Breast epithelium (tissue), 4 donors: ENCODE measurements around the gene CDH13. TPM values are rescaled to one million over a fixed set of nuclear protein-coding genes. Genes with fewer than 3 reads are reported as not detected.

Experiments used
- DNase-seq, 2 donors: peaks; one replicate each; pipeline ENCODE4 v3.0.0-alpha.2; 2019; ENCODE audit warnings: low spot score in 2 of 2
- H3K27ac ChIP-seq, 2 donors: fragments of 200-600 bp; sonication (generic) in 1 of 2; one replicate each; pipeline ENCODE4 v1.5.1; 2016 to 2019; ENCODE audit warnings: mild to moderate bottlenecking in 1 of 2
- H3K27me3 ChIP-seq, 2 donors: fragments of 200-600 bp; sonication (generic) in 1 of 2; one replicate each; pipeline versions ENCODE4 v1.5.1 to v1.6.0; 2017 to 2019; ENCODE audit warnings: control low read depth in 1 of 2, mild to moderate bottlenecking in 1 of 2
- H3K36me3 ChIP-seq: fragments of 200-600 bp; one replicate; pipeline ENCODE4 v1.5.1; 2019
- H3K4me1 ChIP-seq, 2 donors: fragments of 200-600 bp; sonication (generic); one replicate each; pipeline ENCODE4 v1.5.1; 2016 to 2019; ENCODE audit warnings: control low read depth in 1 of 2
- H3K4me3 ChIP-seq, 3 donors: fragments of 200-600 bp; sonication (generic); 1 replicate in 2 of 3; 2 replicates in 1 of 3; pipeline ENCODE4 v1.5.1; 2016 to 2019; ENCODE audit warnings: mild to moderate bottlenecking in 3 of 3, moderate library complexity in 2 of 3
- H3K9me3 ChIP-seq, 2 donors: fragments of 200-600 bp; sonication (generic) in 1 of 2; one replicate each; pipeline ENCODE4 v1.5.1; 2016 to 2019; ENCODE audit warnings: control low read depth in 1 of 2
- POLR2A ChIP-seq: fragments of 450-650 bp; IDR thresholded peaks from one replicate; pipeline ENCODE4 v1.6.1; 2016; ENCODE audit warnings: antibody characterized with exemption, mild to moderate bottlenecking, moderate library complexity
- POLR2AphosphoS5 ChIP-seq, 3 donors: sonication (generic); formaldehyde crosslinking; IDR thresholded peaks; one replicate each; pipeline ENCODE4 v1.6.1; 2017; ENCODE audit warnings: antibody characterized with exemption in 3 of 3
- intact Hi-C: fragments of 100-400 bp; cut with DNase I; formaldehyde crosslinking; loops from one replicate; pipeline ENCODE4 v1.15.1; 2023; ENCODE audit warnings: low total_unique reads
- total RNA-seq, 3 donors: library from RNA; depleted of rRNA; stranded (reverse); fragments of >200 nt; gene quantifications; one replicate each; pipeline ENCODE4 v1.1.0, GENCODE V29; 2016
- TF ChIP-seq, protein P1 (sequence below), 3 donors: fragments of 450-650 bp; IDR thresholded peaks; one replicate each; pipeline ENCODE4 v1.5.1; 2016 to 2017; ENCODE audit warnings: antibody characterized with exemption in 3 of 3, mild to moderate bottlenecking in 3 of 3, moderate library complexity in 3 of 3

CDH13 gene
- total RNA-seq, 3 donors from 2014 or later: 6.0 to 13.1 (median 11.5) TPM

DNA sequence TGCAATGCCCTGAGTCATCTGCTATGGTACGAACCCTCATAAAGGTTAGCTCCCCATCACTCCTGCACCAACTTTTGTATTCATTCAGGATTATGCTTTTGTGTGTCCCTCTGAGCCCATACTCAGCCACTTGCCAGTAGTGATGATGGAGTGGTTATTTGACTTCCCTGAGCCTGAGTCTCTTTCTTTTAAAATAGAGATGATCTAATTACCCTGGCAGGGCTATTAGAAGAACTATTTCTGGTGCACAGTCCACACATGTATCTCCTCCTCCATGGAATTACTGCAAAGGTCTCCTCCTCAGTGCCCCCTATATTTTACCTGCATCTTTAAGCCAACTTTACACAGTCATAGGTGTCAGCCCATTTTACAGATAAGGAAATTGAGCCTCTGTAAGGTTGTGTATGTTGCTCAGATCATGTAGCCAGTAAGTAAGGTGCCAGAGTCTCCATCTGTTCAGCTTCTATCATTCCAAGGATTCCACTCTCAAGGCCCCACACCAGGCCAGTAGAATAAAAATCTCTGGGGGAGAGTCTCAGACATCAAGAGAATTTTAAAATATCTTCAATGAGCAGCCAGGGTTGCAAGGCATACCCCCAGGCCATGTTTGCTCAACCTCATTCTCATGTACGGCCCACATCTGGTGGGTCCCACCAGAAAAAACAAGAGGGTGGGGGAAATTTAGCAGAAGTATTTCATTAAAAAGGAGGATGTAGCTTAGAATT, 847.3 kb downstream of the CDH13 start:
- intact Hi-C loops: no loop called here
- Histone ChIP-seq H3K27me3 (no peaks in the 10 kb centered on the region), H3K27ac (no peak overlapping the region), H3K36me3 (no peaks in the 10 kb centered on the region), H3K4me1 (no peaks in the 10 kb centered on the region), H3K9me3 (no peaks in the 10 kb centered on the region), H3K4me3 (no peak overlapping the region)
- no peak for DNase-seq
- TF ChIP-seq, protein P1, sequence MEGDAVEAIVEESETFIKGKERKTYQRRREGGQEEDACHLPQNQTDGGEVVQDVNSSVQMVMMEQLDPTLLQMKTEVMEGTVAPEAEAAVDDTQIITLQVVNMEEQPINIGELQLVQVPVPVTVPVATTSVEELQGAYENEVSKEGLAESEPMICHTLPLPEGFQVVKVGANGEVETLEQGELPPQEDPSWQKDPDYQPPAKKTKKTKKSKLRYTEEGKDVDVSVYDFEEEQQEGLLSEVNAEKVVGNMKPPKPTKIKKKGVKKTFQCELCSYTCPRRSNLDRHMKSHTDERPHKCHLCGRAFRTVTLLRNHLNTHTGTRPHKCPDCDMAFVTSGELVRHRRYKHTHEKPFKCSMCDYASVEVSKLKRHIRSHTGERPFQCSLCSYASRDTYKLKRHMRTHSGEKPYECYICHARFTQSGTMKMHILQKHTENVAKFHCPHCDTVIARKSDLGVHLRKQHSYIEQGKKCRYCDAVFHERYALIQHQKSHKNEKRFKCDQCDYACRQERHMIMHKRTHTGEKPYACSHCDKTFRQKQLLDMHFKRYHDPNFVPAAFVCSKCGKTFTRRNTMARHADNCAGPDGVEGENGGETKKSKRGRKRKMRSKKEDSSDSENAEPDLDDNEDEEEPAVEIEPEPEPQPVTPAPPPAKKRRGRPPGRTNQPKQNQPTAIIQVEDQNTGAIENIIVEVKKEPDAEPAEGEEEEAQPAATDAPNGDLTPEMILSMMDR (IDR thresholded peaks at IDR 0.05): no peak
- TF ChIP-seq POLR2A: no peak
- TF ChIP-seq POLR2AphosphoS5 (IDR thresholded peaks at IDR 0.05): no peak

DNA sequence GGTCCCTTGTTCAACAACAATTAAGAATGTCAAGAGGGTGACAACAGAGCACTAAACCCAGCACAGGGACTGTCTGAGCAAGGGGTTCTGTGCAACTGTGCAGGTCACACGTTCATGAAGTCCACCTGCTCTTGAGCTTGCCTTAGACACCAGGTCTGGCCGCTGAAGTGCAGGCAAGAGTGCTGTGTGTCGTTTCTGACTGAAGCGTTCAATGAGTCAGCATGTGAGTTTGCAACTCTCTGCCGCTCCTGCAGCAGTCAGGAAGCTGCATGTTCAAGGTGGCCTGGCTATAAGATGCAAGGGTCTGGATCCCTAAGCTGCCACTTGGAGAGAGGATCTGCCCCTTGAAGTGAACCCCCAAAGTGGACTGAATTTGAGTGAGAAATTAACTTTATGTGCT, 848.3 kb downstream of the CDH13 start:
- DNase-seq: no peak
- Histone ChIP-seq H3K9me3 (no peaks in the 10 kb centered on the region), H3K27me3 (no peaks in the 10 kb centered on the region), H3K36me3 (no peaks in the 10 kb centered on the region), H3K27ac (no peak overlapping the region), H3K4me3 (no peak overlapping the region), H3K4me1 (no peaks in the 10 kb centered on the region)
- intact Hi-C loops: no loop called here
- TF ChIP-seq POLR2AphosphoS5 (IDR thresholded peaks at IDR 0.05) (no peak), POLR2A (no peak)
- TF ChIP-seq, protein P1 (IDR thresholded peaks at IDR 0.05): no peak

DNA sequence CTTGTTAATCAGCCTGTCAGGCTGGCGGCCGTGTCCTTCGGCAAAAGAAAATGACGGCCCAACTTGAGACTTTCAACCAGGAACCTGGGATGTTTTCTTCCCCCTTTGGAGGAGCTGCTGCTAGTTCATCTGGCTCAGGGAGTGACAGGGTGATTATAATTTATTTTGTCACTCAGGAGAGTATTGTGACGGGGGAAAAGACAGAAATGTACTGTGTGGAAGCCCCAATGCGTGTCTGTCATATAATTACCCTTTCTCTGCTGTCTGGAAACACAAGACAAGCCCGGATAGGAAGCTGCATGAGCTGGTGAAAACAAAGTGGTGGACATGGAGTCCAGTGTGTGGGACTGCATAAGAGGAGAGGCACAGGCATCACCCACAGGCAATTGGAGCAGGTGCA, 854.8 kb downstream of the CDH13 start:
- Histone ChIP-seq H3K4me1 (no peaks in the 10 kb centered on the region), H3K36me3 (no peaks in the 10 kb centered on the region), H3K27me3 (no peaks in the 10 kb centered on the region), H3K9me3 (no peaks in the 10 kb centered on the region), H3K27ac (no peak overlapping the region), H3K4me3 (no peak overlapping the region)
- intact Hi-C loops: no loop called here
- no peak for DNase-seq
- TF ChIP-seq, protein P1 (IDR thresholded peaks at IDR 0.05): no peak
- no peak for TF ChIP-seq POLR2A
- TF ChIP-seq POLR2AphosphoS5 (IDR thresholded peaks at IDR 0.05): no peak

DNA sequence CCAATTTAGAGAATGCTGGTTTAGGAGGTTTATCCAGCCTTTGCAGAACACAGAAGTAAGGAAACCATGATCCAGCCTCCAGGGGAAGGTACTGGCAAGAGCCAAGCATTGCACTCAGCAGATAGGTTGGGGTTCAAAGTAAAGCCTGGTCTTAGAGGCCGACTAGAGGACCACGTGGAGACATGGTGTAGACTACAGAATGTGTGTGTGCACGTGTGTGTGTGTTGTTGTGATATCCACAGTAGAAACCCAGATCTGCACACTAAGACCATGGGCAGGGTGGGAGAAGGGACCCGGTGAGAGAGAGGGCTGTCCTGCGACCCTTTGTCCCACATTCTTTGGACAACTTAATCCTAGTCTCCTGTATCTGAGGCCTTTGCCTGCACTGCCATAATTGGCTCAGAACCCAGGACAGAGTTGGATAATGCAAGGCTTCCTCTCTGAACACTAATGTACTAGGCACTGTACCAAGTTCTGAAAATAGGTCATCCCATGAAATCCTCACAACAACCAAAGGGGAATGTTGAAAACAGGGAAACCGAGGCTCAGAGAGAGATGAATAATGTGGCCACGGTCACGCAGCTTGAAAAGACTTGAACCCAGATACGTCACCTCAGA, 855.9 kb downstream of the CDH13 start:
- H3K4me3 ChIP-seq: no peak overlapping the region
- no peaks in the 10 kb centered on the region for H3K4me1 ChIP-seq
- H3K27ac ChIP-seq: no peak overlapping the region
- H3K27me3 ChIP-seq: no peaks in the 10 kb centered on the region
- TF ChIP-seq POLR2AphosphoS5 (IDR thresholded peaks at IDR 0.05): no peak
- no peak for DNase-seq
- intact Hi-C loops: no loop called here
- no peaks in the 10 kb centered on the region for H3K9me3 ChIP-seq
- no peaks in the 10 kb centered on the region for H3K36me3 ChIP-seq

DNA sequence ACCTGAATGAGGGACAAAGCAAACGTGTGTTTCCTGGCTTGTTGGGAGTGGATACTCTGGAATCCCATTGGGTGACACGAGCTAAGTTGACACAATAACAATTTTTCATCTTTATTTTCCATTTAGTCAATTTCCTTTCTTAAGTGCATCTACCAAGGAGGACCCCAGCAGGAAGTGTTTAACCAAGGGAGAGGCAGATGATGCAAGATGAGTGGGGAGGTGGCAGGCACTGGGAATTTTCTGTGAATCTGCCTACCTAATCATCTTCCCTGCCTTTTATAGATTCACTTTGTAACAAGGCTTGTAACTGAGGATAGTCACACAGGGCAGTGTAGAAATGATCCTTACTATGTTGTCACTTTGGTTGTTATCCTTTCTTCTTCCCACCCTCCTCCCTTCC, 863.3 kb downstream of the CDH13 start:
- Histone ChIP-seq H3K9me3 (no peaks in the 10 kb centered on the region), H3K27ac (no peak overlapping the region), H3K36me3 (no peaks in the 10 kb centered on the region), H3K4me1 (no peaks in the 10 kb centered on the region), H3K4me3 (no peak overlapping the region), H3K27me3 (no peaks in the 10 kb centered on the region)
- DNase-seq: no peak
- intact Hi-C loops: no loop called here
- TF ChIP-seq POLR2A (no peak), POLR2AphosphoS5 (IDR thresholded peaks at IDR 0.05) (no peak)
- TF ChIP-seq, protein P1 (IDR thresholded peaks at IDR 0.05): no peak
